WTC11 (cell line): Measurements from ENCODE around the gene CNTNAP5.

Experiments used
- CTCF ChIP-seq: fragments of 200-600 bp; IDR thresholded peaks from 2 replicates; pipeline ENCODE4 v1.8.0; 2022; ENCODE audit warnings: antibody characterized with exemption
- MLX ChIP-seq: sonication (generic); formaldehyde crosslinking; IDR thresholded peaks from 2 replicates; pipeline ENCODE4 v1.8.1; 2023; ENCODE audit warnings: mild to moderate bottlenecking, missing genetic modification reagents, moderate library complexity
- PRDM15 ChIP-seq: sonication (generic); formaldehyde crosslinking; IDR thresholded peaks from 2 replicates; pipeline ENCODE4 v1.8.0; 2022; ENCODE audit warnings: missing genetic modification reagents
- SP1 ChIP-seq: sonication (generic); formaldehyde crosslinking; conservative IDR thresholded peaks from 2 replicates; pipeline ENCODE4 v1.8.1; 2022; ENCODE audit warnings: missing genetic modification reagents
- TF ChIP-seq, protein P1 (sequence below): sonication (generic); formaldehyde crosslinking; IDR thresholded peaks from 2 replicates; pipeline ENCODE4 v1.8.1; 2023; ENCODE audit warnings: mild to moderate bottlenecking, missing genetic modification reagents, moderate library complexity

DNA sequence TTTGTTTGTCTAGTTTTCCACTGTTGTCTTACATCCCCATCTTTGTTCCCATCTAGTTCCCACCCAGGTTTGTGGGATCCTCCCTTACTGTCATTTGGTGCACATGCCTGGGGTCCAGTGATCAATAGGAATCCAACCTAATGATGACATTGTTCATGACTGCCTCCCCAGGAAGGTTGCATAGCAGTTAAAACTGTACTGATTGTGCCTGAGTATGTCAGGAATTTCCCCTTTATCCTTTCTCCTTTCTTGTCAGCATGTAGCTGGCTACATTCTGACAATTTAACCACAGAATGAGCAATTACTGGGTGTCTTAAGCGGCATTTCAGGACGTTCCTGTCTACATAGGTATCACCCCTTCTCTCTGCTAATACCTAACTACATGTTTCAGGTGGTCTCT lies 653.0 kb downstream of the CNTNAP5 start:
- no peak for TF ChIP-seq PRDM15
- no peak for TF ChIP-seq CTCF
- no peak for TF ChIP-seq SP1 (CRISPR knock-in tag)
- TF ChIP-seq, protein P1, sequence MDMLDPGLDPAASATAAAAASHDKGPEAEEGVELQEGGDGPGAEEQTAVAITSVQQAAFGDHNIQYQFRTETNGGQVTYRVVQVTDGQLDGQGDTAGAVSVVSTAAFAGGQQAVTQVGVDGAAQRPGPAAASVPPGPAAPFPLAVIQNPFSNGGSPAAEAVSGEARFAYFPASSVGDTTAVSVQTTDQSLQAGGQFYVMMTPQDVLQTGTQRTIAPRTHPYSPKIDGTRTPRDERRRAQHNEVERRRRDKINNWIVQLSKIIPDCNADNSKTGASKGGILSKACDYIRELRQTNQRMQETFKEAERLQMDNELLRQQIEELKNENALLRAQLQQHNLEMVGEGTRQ (CRISPR knock-in tag), result no peak
- TF ChIP-seq MLX (CRISPR knock-in tag), result no peak
